Activated T-cell treated with anti-CD3 and anti-CD28 coated beads for 48 hours (primary cell): ENCODE measurements around the gene HMCN2.

Experiments used
- DNase-seq: peaks from one replicate; pipeline ENCODE4 v3.0.0-alpha.2; 2020; ENCODE audit warnings: low read depth

The HMCN2 gene

DNA sequence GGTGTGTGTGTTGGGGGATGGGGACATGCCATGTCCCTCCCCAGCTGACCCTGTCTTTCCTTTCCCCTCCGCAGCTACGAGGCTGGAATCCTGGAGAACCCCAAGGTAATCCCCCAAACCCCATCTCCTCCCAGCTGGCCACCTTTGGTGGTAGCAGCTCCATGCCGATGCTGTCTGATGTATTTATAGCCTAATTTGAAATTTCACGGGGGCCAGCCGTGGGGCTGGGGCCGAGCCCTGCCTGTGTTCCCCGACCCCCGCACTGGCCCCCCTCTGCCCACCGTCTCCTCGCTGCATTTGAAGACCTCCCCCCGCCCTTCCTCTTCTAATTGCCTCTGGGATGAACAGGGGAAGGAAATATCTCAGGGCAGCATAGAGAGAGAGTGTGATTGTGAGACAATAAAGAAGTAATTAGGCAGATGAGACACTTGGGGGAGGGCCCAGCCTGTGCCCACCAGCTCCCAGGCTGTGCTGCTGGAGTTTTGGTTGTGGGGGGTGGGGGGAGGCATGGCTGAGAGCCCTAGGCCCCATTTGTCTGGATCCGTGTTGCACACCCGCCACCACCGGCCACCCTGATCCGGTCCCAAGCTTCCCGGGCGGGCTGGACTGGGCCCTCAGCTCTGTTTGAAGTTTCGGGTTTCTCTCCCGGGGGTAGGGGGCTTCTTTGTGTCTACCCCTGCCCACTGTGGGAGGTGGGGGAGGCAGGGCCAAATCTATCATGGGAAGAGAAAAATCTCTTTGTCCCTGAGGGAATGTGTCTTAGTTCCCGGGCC lies 206.0 kb downstream of the HMCN2 start:
- no peak for DNase-seq

GRCh38 chr9:130472184-130472705 lies 206.7 kb downstream of the HMCN2 start:
- DNase-seq = no peak

DNA sequence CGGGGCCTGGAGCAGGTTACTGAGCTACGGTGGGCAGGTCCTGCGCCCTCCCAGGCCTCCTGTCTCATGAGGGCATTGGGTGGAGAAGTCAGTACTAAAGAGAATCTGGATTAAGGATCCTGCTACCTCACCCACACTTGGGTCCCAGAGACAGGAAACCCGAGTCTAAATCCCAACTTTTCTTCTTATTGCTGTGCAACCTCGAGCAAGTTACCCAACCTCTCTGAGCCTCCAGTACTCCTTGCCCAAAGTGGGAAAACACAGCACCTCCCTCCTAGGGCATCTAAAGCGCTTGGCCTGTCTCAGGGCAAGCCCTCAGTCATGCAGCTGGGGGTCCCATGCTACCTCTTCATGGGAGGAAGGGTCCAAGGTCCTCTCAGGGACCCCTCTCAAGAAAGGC lies 207.4 kb downstream of the HMCN2 start:
- DNase-seq = no peak

- DNase-seq = no peak
These were observed 208.0 kb downstream of the HMCN2 start for GRCh38 chr9:130473566-130473965.

DNA sequence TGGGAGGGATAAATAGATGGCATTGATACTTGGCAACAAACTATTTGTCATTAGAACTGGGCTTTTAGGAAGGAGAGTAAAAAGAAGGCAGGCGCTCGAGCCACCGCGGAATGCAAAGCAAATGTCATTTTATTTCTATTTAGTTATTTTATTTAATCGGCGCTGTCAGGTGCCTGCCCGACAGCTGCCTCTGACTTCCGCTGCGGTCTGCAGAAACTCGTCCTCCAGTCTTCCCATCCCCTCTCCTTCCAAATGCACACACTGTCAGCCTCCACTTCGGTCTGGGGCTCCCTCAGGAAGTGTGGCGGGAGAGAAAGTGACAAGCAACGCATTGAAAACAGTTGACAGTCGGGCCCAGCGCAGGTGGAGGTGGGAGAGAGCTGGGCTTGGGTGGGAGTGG lies 208.5 kb downstream of the HMCN2 start:
- DNase-seq = no peak

- no peak for DNase-seq
These were observed 210.7 kb downstream of the HMCN2 start for GRCh38 chr9:130476151-130476730.

DNA sequence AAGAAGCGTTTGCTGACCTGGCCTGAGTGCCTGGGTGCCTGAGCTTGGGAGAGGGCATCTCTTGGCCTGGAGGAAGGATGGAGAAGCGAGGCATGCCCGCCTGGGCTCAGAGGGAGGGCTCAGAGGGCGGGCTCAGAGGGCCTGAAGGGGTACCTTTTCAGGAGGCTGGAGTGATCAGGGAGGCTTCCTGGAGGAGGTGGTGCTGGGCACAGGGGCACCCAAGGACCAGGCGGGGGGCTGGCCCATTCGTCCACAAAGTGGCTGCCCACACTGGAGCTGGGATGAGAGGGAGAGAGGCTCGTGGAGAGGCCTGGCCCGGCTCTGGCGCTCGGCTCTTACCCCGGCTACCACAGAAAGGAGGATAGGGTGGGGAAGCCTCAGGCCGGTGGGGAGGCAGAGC lies 212.0 kb downstream of the HMCN2 start:
- DNase-seq = no peak

GRCh38 chr9:130478152-130478551 lies 212.6 kb downstream of the HMCN2 start:
- no peak for DNase-seq

DNA sequence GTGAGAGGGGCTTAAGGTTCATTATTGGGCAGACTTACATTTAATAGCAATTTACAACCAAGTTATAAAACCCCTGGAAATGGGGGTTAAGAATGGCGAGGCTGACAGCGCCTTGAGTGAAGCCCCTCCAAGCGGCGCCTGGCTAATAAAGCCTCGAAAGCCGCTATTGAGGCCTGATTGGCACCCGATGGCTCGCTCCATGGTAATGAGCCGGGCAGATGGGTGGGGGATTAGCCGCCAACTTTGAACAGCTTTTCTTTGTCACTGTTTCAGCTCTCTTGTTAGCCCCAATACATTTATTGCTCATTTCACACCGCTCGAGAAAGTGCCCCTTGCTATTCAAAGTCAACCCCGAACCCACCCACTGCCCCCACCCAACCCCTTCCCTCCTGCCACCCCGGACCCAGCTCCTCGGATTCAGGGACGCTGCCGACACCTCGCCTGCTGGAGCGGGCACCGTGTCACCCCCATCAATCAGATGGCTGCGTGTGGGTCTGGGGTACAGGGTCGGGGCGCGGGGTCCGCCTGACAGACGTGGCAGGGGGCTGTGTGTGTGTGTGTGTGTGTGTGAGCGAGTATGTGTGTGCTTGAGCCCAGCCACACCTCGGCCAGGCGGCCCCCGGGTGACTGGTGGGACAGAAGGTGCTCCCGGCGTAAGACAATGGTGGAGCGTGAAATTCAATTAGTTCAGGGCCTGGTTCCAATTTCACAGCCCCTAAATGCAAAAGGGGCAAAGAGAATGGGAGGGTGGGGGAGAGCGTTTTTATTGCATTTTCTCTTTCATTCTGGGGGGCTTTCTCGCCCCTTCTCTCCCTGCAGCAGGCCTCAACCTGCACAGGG lies 213.4 kb downstream of the HMCN2 start:
- DNase-seq = no peak

GRCh38 chr9:130479587-130479986 lies 214.0 kb downstream of the HMCN2 start:
- no peak for DNase-seq

DNA sequence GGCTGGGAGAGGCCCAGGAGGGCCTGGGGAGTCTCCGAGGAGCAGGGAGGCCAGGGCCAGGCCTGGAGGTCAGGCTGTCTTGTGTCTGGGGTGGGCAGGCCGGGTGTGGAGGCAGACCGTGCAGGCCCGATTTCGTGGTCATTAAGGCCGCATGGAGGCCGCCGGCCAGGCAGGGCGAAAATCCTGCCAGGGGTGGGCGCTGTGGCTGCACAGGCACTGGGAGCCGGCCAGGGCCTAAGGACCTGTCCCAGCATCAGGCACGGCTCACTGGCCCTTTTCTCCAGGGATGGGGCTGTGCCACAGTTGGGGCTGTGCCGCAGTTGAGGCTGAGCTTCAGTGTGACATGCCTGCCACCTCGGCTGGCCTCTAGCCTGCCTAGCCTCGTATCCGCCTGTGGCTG lies 215.1 kb downstream of the HMCN2 start:
- no peak for DNase-seq

DNA sequence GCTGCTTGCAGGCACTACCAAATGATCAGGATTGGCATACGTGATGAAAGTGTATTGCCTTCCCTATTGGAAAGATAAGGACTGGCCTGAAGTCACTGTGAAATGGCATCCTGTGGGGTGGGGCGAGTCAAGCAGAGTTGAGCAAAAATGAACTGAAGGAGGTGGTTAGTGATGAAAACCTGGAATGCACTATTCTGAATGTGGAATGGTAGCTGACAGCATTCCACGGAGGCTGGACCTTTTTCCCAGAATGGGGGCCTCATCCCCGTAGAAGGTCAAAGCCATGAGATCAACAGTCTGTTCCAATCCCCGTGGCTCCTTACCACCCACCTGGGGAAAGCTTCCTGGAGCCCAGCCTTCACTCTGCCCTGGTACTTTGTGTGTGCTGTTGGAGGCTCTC lies 216.9 kb downstream of the HMCN2 start:
- no peak for DNase-seq

- no peak for DNase-seq
These were observed 217.9 kb downstream of the HMCN2 start for GRCh38 chr9:130483371-130483971.
